Stimulated activated CD8-positive, alpha-beta memory T cell treated with anti-CD3 and anti-CD28 coated beads, Interleukin-12 subunit alpha, Interleukin-12 subunit beta, amount 100 ng/mL, for 24 hours (primary cell): ENCODE results near the gene SEL1L3.

ENCODE experiments used
- DNase-seq: peaks from one replicate; pipeline ENCODE4 v3.0.0-alpha.2; 2020; ENCODE audit errors: extremely low read depth

Gene SEL1L3

GRCh38 chr4:25856756-25857155 lies 6.0 kb downstream of the SEL1L3 start:
- DNase-seq, result no peak

GRCh38 chr4:25852103-25852502 lies 10.7 kb downstream of the SEL1L3 start:
- DNase-seq, result no peak

- DNase-seq, result no peak
Observed at GRCh38 chr4:25847329-25847728, 15.5 kb downstream of the SEL1L3 start.

- DNase-seq, result no peak
Observed at GRCh38 chr4:25845841-25846653, 16.7 kb downstream of the SEL1L3 start.

- no peak for DNase-seq
Observed at GRCh38 chr4:25844961-25845712, 17.7 kb downstream of the SEL1L3 start.

- DNase-seq, result no peak
Observed at GRCh38 chr4:25843340-25844097, 19.3 kb downstream of the SEL1L3 start.

- no peak for DNase-seq
Observed at GRCh38 chr4:25842229-25842845, 20.5 kb downstream of the SEL1L3 start.

GRCh38 chr4:25839687-25840086 lies 23.1 kb downstream of the SEL1L3 start:
- no peak for DNase-seq

GRCh38 chr4:25839233-25839632 lies 23.6 kb downstream of the SEL1L3 start:
- DNase-seq, result no peak

GRCh38 chr4:25838526-25838925 lies 24.3 kb downstream of the SEL1L3 start:
- no peak for DNase-seq

- DNase-seq, result no peak
Observed at GRCh38 chr4:25837107-25837506, 25.7 kb downstream of the SEL1L3 start.

GRCh38 chr4:25835384-25835783 lies 27.4 kb downstream of the SEL1L3 start:
- DNase-seq, result no peak

GRCh38 chr4:25834411-25835107 lies 28.2 kb downstream of the SEL1L3 start:
- DNase-seq, result no peak

GRCh38 chr4:25830548-25830947 lies 32.2 kb downstream of the SEL1L3 start:
- no peak for DNase-seq

GRCh38 chr4:25827897-25828296 lies 34.9 kb downstream of the SEL1L3 start:
- no peak for DNase-seq

GRCh38 chr4:25827373-25827772 lies 35.4 kb downstream of the SEL1L3 start:
- DNase-seq, result no peak

GRCh38 chr4:25826074-25826752 lies 36.6 kb downstream of the SEL1L3 start:
- DNase-seq, result no peak

GRCh38 chr4:25823632-25824031 lies 39.2 kb downstream of the SEL1L3 start:
- DNase-seq, result no peak

GRCh38 chr4:25821899-25822298 lies 40.9 kb downstream of the SEL1L3 start:
- DNase-seq, result no peak

GRCh38 chr4:25821267-25821666 lies 41.5 kb downstream of the SEL1L3 start:
- no peak for DNase-seq

GRCh38 chr4:25818876-25819275 lies 43.9 kb downstream of the SEL1L3 start:
- no peak for DNase-seq
